ENCODE data around the gene FBL. TPM values are rescaled to one million over a fixed set of nuclear protein-coding genes. Genes with fewer than 3 reads are reported as not detected.

Gene FBL
- total RNA-seq, 1 experiment from 2014 or later: 4,927 TPM

DNA sequence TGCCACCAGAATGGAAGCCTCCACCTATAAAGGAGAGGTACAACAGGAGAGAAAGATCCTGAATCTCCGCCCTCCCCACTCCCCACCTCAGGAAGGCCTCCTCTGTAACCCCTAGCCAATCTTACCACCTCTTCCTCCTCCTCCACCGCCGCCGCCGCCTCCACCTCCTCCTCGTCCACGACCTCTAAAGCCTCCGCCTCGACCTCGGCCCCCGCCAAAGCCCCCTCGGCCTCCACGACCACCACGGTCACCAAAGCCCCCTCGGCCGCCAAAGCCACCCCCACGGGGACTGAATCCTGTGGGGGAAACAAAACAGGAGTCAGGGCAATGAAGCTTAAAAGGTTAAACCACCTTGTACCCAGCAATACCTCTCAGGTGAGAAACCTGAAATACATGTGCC is 5.7 kb downstream of the FBL start:
- TF ChIP-seq POLR2AphosphoS5 (IDR thresholded peaks at IDR 0.05; ENCODE audit: low read depth, low read length) (no peak), SIN3A (IDR thresholded peaks at IDR 0.05; ENCODE audit: borderline replicate concordance, insufficient read depth, low read depth, low read length) (no peak), TCF7L2 (IDR thresholded peaks at IDR 0.05; ENCODE audit: low read depth, low read length) (no peak)
- TF ChIP-seq, protein P1, sequence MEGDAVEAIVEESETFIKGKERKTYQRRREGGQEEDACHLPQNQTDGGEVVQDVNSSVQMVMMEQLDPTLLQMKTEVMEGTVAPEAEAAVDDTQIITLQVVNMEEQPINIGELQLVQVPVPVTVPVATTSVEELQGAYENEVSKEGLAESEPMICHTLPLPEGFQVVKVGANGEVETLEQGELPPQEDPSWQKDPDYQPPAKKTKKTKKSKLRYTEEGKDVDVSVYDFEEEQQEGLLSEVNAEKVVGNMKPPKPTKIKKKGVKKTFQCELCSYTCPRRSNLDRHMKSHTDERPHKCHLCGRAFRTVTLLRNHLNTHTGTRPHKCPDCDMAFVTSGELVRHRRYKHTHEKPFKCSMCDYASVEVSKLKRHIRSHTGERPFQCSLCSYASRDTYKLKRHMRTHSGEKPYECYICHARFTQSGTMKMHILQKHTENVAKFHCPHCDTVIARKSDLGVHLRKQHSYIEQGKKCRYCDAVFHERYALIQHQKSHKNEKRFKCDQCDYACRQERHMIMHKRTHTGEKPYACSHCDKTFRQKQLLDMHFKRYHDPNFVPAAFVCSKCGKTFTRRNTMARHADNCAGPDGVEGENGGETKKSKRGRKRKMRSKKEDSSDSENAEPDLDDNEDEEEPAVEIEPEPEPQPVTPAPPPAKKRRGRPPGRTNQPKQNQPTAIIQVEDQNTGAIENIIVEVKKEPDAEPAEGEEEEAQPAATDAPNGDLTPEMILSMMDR (IDR thresholded peaks at IDR 0.05): no peak
- TF ChIP-seq, protein P2, sequence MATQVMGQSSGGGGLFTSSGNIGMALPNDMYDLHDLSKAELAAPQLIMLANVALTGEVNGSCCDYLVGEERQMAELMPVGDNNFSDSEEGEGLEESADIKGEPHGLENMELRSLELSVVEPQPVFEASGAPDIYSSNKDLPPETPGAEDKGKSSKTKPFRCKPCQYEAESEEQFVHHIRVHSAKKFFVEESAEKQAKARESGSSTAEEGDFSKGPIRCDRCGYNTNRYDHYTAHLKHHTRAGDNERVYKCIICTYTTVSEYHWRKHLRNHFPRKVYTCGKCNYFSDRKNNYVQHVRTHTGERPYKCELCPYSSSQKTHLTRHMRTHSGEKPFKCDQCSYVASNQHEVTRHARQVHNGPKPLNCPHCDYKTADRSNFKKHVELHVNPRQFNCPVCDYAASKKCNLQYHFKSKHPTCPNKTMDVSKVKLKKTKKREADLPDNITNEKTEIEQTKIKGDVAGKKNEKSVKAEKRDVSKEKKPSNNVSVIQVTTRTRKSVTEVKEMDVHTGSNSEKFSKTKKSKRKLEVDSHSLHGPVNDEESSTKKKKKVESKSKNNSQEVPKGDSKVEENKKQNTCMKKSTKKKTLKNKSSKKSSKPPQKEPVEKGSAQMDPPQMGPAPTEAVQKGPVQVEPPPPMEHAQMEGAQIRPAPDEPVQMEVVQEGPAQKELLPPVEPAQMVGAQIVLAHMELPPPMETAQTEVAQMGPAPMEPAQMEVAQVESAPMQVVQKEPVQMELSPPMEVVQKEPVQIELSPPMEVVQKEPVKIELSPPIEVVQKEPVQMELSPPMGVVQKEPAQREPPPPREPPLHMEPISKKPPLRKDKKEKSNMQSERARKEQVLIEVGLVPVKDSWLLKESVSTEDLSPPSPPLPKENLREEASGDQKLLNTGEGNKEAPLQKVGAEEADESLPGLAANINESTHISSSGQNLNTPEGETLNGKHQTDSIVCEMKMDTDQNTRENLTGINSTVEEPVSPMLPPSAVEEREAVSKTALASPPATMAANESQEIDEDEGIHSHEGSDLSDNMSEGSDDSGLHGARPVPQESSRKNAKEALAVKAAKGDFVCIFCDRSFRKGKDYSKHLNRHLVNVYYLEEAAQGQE (IDR thresholded peaks at IDR 0.05; ENCODE audit: insufficient read depth in 1 of 2, low read depth in 2 of 2, low read length in 1 of 2): no peak
- H3K4me1 ChIP-seq (ENCODE audit: control insufficient read depth, insufficient read depth, low read length): peaks cover 42% of the 10 kb centered on the region
- no peak overlapping the region for H3K27ac ChIP-seq (ENCODE audit: low read length)
- H3K27me3 ChIP-seq (ENCODE audit: control insufficient read depth, insufficient read depth, low read length): no peaks in the 10 kb centered on the region
- in situ Hi-C loops (cut with HindIII; ENCODE audit: low pct_unique_long_range_greater_than_20kb, low sequenced_read_pairs) (loop anchor here (5.0 to 10.0 kb wide), 13 partner anchors 42 to 502 kb away; partner anchors contain the start of genes MED29, PAF1, PSMC4 and ZNF780A), intact Hi-C loops (cut with micrococcal nuclease; ENCODE audit: unreplicated experiment) (loop anchor here (5.0 kb wide), 1 partner anchor 288 kb away; no protein-coding TSS in a partner anchor)
- no peaks in the 10 kb centered on the region for H3K9me3 ChIP-seq (ENCODE audit: control insufficient read depth, insufficient read depth, low read depth, low read length)
- H3K36me3 ChIP-seq (ENCODE audit: control insufficient read depth, insufficient read depth, low read length): peaks cover 59% of the 10 kb centered on the region
- ATAC-seq: no peak
- ChIA-PET POLR2A (interaction anchor here (0.6 to 4.5 kb wide), 7 partner anchors 9 to 1297 kb away, joined by 3 to 34 read pairs (median 8); no protein-coding TSS in a partner anchor), CTCF (interaction anchor here (0.6 to 7.7 kb wide), 6 partner anchors 18 to 337 kb away, joined by 3 to 357 read pairs (median 5); partner anchors contain the start of gene PSMC4)
- H3K4me3 ChIP-seq (ENCODE audit: low read depth in 2 of 2, low read length in 2 of 2): no peak overlapping the region
- BruUV-seq (replicated peaks): no TSS peak
- no peak for DNase-seq (ENCODE audit: low read depth, low spot score)

DNA sequence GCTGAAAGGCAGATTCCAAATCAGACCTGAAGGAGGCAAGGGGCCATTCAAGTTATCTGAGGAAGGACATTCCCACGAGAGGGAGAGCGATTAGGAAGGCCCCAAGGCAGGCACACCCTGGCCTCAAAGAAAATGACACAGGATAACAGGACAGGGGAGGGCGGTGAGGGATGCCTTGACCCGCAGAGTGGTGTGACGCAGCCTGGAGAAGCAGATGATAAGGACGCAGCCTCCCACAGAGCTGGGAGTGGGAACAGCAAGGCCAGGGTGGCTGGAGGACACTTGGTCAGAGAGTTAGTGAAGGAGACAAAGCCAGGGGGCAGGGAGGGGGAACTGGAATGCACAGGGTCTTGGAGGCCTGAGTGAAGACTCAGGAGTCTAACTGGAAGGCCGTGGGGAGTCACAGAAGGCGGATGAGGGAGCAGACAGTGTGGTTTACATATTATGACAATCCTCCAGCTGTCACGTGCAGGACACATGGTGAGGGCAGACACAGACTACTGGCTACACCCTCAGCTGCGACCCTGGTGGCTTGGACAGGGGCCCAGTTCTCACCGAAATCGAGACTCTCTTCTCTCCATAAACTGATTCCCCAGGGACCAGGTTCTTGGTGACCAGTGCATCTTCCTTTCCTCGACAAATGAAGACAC is 6.4 kb downstream of the FBL start:
- POLR2A ChIA-PET: interaction anchor here (0.6 kb wide), 1 partner anchor 29 kb away, joined by 24 read pairs; no protein-coding TSS in a partner anchor

More for the DNA sequence above, 6.4 kb downstream of the FBL start:
- peaks cover 66% of the 10 kb centered on the region for H3K36me3 ChIP-seq (ENCODE audit: control insufficient read depth, insufficient read depth, low read length)
- in situ Hi-C loops (cut with HindIII; ENCODE audit: low pct_unique_long_range_greater_than_20kb, low sequenced_read_pairs): loop anchor here (5.0 to 10.0 kb wide), 13 partner anchors 42 to 502 kb away; partner anchors contain the start of genes MED29, PAF1, PSMC4 and ZNF780A
- no peak overlapping the region for H3K4me3 ChIP-seq (ENCODE audit: low read depth in 2 of 2, low read length in 2 of 2)
- H3K27me3 ChIP-seq (ENCODE audit: control insufficient read depth, insufficient read depth, low read length): no peaks in the 10 kb centered on the region
- intact Hi-C loops (cut with micrococcal nuclease; ENCODE audit: unreplicated experiment): loop anchor here (5.0 kb wide), 1 partner anchor 288 kb away; no protein-coding TSS in a partner anchor
- DNase-seq (ENCODE audit: low read depth, low spot score): no peak
- BruUV-seq (replicated peaks): no TSS peak
- peaks cover 37% of the 10 kb centered on the region for H3K4me1 ChIP-seq (ENCODE audit: control insufficient read depth, insufficient read depth, low read length)
- no peaks in the 10 kb centered on the region for H3K9me3 ChIP-seq (ENCODE audit: control insufficient read depth, insufficient read depth, low read depth, low read length)
- ATAC-seq: no peak
- H3K27ac ChIP-seq (ENCODE audit: low read length): no peak overlapping the region
- CTCF ChIA-PET: interaction anchor here (0.6 to 1.3 kb wide), 4 partner anchors 17 to 75 kb away, joined by 3 to 6 read pairs (median 4); no protein-coding TSS in a partner anchor
- TF ChIP-seq SIN3A (IDR thresholded peaks at IDR 0.05; ENCODE audit: borderline replicate concordance, insufficient read depth, low read depth, low read length) (no peak), TCF7L2 (IDR thresholded peaks at IDR 0.05; ENCODE audit: low read depth, low read length) (no peak), POLR2AphosphoS5 (IDR thresholded peaks at IDR 0.05; ENCODE audit: low read depth, low read length) (no peak)
- TF ChIP-seq, protein P2 (IDR thresholded peaks at IDR 0.05; ENCODE audit: insufficient read depth in 1 of 2, low read depth in 2 of 2, low read length in 1 of 2): no peak
- TF ChIP-seq, protein P1 (IDR thresholded peaks at IDR 0.05): no peak

Measured in Panc1 (cell line).